Stimulated activated CD4-positive, alpha-beta T cell treated with anti-CD3 and anti-CD28 coated beads, TNF-alpha, amount 100 ng/mL, for 24 hours (primary cell): ENCODE data around the gene CIT.

Source experiments
- DNase-seq, 3 experiments: peaks; one replicate each; pipeline ENCODE4 v3.0.0-alpha.2; 2020; ENCODE audit warnings: low read depth in 3 of 3

Gene CIT

DNA sequence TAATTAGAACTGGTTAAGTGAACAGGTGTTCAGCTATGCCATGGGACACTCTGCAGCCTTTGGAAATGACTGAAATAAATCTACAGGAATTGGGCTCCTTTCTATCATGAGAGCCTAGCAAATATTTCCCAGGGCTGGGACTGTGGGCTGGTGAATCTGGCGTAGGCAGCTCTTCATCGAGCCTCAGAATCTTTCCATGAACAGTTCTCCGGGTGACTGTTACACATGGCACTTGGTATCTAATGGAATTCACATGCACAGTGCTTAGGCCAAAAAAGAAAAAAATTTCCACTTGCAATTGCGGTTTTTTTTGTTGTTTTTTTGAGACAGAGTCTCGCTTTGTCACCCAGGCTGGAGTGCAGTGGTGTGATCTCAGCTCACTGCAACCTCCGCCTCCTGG is 177.0 kb downstream of the CIT start:
- no peak for DNase-seq

DNA sequence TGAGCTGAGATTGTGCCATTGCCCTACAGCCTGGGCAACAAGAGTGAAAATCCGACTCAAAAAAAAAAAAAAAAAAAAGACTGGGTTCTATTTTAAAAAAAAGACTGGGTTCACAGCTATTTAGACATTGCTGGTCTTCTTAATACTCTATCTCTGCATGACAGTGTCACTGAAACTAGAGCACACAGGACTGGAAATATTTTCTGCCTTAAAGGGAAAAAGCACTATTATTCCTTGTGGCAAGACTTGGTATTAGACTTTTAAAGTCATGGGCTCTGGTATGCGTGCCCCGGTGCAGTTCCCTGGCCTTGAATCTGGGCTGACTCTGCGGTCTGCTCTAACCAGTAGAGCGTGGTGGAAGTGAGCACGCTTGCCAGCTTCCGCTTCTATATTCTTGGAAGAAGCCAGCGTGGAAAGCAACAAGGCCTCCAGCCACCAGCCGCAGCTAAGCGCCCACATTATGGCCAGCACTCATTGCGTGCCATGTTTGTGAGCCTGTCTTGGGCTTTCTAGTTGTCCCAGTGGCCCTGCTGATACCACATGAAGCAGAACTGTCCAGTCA is 177.8 kb downstream of the CIT start:
- DNase-seq = no peak

GRCh38 chr12:119696943-119697342 is 180.2 kb downstream of the CIT start:
- no peak for DNase-seq

GRCh38 chr12:119695034-119695433 is 182.1 kb downstream of the CIT start:
- no peak for DNase-seq

GRCh38 chr12:119694111-119694510 is 183.0 kb downstream of the CIT start:
- DNase-seq = no peak

GRCh38 chr12:119693511-119693910 is 183.6 kb downstream of the CIT start:
- no peak for DNase-seq

GRCh38 chr12:119692997-119693396 is 184.1 kb downstream of the CIT start:
- DNase-seq = no peak

DNA sequence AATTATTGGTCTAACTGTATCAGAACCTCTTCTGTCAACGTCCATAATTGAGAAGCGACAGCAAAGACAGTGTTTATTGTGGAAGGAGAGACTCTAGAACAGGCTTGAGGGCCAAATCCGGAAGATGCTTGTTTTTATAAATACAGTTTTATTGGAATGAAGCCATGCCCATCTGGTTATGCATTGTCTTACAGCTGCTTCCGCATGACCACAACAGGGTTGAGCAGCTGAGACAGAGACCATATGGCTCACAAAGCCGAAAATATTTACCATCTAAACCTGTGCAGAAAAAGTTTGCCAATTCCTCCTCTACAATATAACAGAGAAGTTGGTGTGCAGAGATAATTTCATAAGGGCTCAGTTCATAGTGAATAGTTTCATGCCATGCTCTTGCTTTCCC is 184.7 kb downstream of the CIT start:
- DNase-seq = no peak

- DNase-seq = no peak
Measured at GRCh38 chr12:119691202-119691810, 185.8 kb downstream of the CIT start.

DNA sequence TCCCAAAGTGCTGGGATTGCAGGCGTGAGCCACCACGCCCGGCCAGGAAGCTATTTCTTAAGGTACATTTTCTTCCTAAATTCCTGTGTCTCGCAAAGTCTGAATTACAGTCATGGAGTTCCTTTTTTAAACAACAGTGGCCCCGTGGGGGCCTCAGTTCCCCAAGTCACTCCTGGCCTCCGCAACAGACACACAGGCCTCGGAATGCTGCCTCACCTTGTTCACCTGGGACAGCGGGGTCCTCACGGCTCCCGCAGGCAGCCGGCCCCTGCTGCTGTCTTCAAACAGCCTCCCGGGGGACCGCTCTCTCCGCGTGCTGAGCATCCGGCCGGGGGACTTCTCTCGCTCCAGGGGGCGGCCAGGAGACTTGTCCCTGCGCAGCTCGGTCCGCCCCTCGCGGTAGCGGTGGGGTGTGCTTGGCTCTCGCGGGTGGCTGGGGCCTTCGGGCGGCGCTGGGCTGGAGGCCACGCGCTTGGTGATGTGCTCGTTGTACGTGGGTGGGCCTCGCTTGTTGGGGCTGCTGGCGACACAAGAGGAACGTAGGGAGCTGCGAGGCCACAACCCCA is 187.1 kb downstream of the CIT start:
- no peak for DNase-seq

DNA sequence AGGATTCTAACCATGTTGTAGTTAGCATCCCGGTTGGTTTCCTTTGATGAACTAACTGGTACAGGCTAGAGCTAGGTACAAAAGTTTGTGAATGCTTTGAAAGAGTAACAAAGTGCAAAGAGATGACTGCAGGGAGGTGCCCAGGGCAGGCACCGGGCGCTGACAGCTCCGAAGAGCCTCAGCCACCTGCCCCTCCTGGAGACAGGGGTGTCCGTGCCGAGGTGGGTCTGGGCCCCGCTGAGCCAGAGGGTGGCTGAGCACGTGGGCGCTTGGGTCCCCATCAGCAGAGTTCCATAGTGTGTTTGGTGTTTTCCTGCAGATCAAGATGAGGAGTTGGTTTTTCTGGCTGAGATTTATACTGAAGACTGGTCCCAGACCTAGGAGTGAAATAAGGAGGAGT is 189.2 kb downstream of the CIT start:
- no peak for DNase-seq

DNA sequence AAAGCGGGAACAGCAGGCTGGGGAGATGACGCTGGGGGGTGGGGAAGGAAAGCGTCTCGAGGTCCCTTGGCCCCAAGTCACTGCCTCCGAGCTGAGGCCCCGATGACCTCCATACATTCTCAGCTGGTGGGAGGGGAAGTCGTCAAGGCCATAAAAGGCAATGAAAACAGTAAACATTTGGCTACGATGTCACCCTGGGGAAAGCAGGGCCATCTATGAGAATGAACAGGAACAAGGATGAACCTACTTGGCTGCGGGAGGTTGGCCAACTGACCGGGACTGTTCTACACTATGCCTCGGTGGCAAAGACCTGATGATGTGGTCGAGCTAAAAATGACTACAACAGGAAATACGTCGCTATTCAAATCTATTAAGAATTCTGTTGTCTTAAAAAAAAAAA is 189.7 kb downstream of the CIT start:
- no peak for DNase-seq

DNA sequence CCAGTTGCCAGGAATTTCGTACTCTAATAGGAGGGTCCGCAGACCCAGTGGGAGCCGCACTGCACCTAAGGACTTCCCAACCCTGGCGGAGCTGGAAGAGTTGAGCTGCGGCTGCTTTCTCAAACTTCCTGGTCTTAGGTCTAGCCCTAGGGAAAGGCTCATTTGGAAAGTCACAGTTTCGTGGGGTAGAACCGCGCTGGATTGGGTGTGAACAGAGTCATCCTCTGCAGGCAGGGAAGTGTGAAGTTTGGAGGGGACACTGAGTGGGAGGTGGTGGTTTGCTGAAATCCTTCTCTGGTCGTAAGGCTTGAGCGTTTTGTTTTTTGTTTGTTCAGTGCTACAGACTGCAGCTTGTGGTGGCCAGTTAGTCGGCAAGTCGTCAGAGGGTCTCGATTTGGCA is 190.3 kb downstream of the CIT start:
- DNase-seq = no peak

- no peak for DNase-seq
Measured at GRCh38 chr12:119686355-119686754, 190.8 kb downstream of the CIT start.

- no peak for DNase-seq
Measured at GRCh38 chr12:119685375-119685774, 191.7 kb downstream of the CIT start.

DNA sequence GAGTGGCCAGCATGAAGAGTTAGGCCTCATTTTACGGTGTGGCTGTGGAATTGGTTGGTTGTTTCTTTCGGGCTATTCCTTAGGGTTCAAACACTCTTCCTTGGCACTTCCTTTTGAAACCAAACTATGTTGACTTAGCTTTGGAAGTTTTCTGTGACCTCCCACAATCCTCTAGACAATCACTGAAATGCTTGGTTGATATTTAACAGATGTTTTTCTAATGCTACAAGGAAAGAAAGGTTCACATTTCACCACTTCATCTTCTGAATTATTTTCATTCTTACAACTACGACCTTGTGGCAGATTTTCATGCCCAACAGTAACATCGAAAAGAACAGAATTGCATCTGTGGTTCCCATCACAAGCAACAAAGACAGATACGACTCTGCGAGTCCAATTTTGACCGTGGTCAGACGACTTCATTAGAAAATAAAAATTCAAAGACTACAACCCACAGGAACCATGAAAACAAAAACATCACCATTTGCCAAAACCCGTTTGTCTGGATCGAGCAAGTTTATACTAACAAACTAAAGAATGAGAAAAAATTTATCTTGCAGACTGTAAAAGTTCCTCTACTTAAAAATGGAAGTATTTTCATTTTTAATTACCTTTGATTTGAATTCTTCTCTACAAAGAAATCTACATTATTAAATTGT is 192.3 kb downstream of the CIT start:
- no peak for DNase-seq

DNA sequence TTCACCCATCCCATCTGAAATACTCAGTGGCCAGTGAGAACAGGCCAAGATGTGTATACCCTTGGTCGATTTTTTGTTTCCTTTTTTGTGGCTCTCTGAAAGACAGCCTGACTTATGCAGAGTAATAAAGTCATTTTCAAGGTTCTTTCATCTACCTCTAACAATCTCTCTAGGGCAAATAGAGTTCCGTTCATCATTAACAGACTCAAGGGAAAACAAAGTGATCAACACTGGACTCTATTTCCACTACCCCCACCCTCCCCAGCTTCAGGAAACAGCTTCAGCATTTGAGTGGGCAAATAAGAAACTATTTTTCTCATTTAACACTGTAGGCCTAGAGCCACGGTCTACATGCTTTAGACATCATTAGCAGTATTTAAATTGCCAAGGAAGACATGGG is 193.3 kb downstream of the CIT start:
- DNase-seq = no peak

DNA sequence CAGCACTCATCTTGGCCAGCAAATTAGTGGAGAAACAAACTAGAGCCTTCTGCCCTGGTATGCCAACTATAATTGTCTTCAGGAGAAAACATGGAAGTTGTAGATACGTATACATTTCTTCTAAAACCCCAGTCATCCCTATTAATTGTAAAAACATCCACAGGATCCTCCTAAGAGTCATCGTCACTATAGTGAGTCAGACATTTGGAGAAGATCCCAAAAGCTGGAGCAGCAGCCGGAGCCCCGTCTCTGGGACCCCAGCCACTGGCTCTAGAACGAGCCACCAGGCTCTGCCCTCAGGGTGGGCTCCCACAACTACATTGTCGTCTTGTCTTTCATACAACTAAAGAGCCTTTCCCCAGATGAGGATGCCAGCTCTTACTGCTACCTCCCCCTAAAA is 193.7 kb downstream of the CIT start:
- no peak for DNase-seq

DNA sequence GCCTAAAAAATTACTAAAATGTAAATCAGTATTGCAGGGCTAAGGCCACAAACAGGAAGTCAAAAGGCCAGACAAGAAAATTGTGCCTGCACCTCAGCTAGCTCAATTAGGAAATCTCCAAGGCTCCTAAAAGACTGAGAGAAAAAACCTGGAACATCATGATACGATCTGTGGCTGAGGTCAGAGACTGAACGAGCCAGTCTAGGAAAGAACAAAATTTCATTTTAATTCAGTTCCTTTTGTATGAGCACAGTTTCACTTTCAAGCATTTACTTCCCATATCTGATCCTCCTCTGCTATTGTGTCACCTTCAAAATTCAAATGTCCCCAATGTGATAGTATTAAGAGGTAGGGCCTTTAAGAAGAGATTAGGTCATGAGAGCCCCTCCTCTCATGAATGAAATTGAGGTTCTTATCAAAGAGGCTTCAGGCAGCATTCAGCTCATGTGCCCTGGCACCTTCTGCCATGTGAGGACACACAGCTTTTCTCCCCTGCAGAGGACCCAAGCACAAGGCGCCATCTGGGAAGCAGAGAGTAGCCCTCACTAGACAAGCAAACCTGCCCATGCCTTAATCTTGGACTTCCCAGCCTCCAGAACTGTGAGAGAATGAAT is 194.4 kb downstream of the CIT start:
- DNase-seq = no peak

- no peak for DNase-seq
Measured at GRCh38 chr12:119681728-119682638, 195.1 kb downstream of the CIT start.

DNA sequence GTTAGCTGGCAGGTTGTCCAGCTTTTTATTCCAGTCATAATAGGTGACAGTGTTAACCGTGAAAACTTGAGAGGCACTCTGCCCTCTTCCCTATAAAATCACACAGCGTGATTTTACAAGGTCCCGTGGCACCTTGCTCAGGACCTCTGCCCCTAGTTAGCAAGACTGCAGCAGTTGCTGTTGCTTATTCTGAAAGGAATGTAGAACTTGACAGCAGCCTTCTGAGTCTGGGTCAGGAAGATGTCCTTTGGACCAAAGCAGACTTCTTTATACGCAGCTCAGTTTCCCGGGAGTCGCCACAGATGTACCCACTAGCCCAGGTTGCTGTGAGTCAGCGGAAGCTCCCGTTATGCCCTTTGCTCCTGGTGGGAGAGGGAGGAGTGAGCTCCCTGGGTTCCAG is 196.0 kb downstream of the CIT start:
- no peak for DNase-seq

- DNase-seq = no peak
Measured at GRCh38 chr12:119679490-119679889, 197.6 kb downstream of the CIT start.
